AG04449 (cell line): ENCODE results near the gene DHRS3.

Source experiments
- CTCF ChIA-PET: fragments of 350-600 bp; formaldehyde crosslinking; extraction: SDS; loops from one replicate; lab custom pipeline; 2021; ENCODE audit warnings: antibody characterized with exemption; lab: Yijun Ruan, JAX
- POLR2A ChIA-PET: fragments of 400-600, 350-600 bp; formaldehyde crosslinking; extraction: SDS; loops from one replicate; lab custom pipeline; 2020; ENCODE audit warnings: antibody characterized with exemption, inconsistent platforms; lab: Yijun Ruan, JAX
- DNase-seq: peaks from one replicate; pipeline ENCODE4 v3.0.0-alpha.2; 2010; ENCODE audit warnings: low read depth, low spot score
- H3K4me3 ChIP-seq: 2 replicates; pipeline ENCODE4 v1.5.1; 2011; ENCODE audit warnings: low read depth, mild to moderate bottlenecking, control low read depth, low read length
- TF ChIP-seq, protein P1 (sequence below): IDR thresholded peaks from one replicate; pipeline ENCODE4 v1.5.1; 2011; ENCODE audit warnings: mild to moderate bottlenecking, moderate library complexity, low read length, control low read depth, inconsistent platforms; ENCODE audit not compliant: insufficient read depth; ENCODE audit errors: missing control alignments

DHRS3 gene

DNA sequence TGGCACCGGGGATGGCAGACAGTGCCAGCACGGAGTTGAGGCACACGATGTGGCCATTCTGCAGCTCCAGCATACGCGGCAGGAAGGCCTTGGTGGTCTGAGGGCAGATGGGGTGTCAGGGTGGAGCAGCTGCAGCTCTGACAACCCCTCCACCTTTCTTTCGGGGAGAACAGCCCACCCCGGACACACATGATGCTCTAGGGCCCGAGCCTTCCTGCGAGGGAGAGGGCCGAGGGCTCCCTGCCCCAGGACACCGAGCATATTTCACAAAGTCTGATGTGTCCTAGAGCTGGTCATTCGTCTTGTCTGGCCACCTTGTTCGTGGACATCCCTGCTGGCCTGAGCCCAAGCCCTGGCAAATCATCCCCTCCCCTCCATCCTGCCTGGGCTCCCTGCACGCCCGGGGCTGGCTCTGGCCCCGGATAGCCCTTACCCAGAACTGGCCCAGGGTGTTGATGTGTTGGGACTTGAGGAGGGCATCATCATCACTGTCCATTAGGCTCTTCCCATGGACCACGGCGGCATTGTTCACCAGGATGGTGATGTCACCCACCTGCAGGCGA is 39.1 kb downstream of the DHRS3 start:
- ChIA-PET CTCF (no interaction called here), POLR2A (no interaction called here)
- H3K4me3 ChIP-seq, result no peak overlapping the region
- TF ChIP-seq, protein P1, sequence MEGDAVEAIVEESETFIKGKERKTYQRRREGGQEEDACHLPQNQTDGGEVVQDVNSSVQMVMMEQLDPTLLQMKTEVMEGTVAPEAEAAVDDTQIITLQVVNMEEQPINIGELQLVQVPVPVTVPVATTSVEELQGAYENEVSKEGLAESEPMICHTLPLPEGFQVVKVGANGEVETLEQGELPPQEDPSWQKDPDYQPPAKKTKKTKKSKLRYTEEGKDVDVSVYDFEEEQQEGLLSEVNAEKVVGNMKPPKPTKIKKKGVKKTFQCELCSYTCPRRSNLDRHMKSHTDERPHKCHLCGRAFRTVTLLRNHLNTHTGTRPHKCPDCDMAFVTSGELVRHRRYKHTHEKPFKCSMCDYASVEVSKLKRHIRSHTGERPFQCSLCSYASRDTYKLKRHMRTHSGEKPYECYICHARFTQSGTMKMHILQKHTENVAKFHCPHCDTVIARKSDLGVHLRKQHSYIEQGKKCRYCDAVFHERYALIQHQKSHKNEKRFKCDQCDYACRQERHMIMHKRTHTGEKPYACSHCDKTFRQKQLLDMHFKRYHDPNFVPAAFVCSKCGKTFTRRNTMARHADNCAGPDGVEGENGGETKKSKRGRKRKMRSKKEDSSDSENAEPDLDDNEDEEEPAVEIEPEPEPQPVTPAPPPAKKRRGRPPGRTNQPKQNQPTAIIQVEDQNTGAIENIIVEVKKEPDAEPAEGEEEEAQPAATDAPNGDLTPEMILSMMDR, result no peak
- DNase-seq, result no peak

- TF ChIP-seq, protein P1, result no peak
- POLR2A ChIA-PET, result no interaction called here
- no peak overlapping the region for H3K4me3 ChIP-seq
- CTCF ChIA-PET, result no interaction called here
- no peak for DNase-seq
These were observed 41.0 kb downstream of the DHRS3 start for GRCh38 chr1:12577020-12577419.

DNA sequence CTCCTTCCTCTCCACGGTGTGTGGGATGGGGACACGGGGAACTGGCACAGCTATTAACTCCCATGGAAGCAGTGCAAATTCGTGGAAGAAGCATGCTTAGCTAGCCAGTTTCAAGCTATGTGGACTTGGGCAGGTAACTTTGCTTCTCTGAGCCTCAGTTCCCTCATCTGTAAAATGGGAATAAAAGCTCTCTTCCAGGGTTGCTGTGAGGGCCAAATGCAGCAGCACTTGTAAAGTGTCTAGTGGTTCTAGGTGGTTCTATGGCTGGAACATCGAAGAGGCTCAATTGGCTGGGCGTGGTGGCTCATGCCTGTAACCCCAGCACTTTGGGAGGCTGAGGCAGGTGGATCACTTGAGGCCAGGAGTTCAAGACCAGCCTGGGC is 43.3 kb downstream of the DHRS3 start:
- POLR2A ChIA-PET, result interaction anchor here (0.6 to 1.5 kb wide), 2 partner anchors 8 to 22 kb away, joined by 3 to 4 read pairs; no protein-coding TSS in a partner anchor
- CTCF ChIA-PET, result no interaction called here
- DNase-seq, result no peak
- H3K4me3 ChIP-seq, result no peak overlapping the region
- TF ChIP-seq, protein P1, result no peak

- TF ChIP-seq, protein P1, result no peak
- CTCF ChIA-PET, result no interaction called here
- H3K4me3 ChIP-seq, result no peak overlapping the region
- POLR2A ChIA-PET, result interaction anchor here (1.5 kb wide), 1 partner anchor 23 kb away, joined by 3 read pairs; no protein-coding TSS in a partner anchor
- no peak for DNase-seq
These were observed 44.8 kb downstream of the DHRS3 start for GRCh38 chr1:12573015-12573825.

- POLR2A ChIA-PET, result no interaction called here
- DNase-seq, result no peak
- no peak overlapping the region for H3K4me3 ChIP-seq
- CTCF ChIA-PET, result interaction anchor here (1.0 kb wide), 2 partner anchors 20 to 48 kb away, joined by 3 read pairs; no protein-coding TSS in a partner anchor
- TF ChIP-seq, protein P1, result no peak
These were observed 45.5 kb downstream of the DHRS3 start for GRCh38 chr1:12572522-12572921.

DNA sequence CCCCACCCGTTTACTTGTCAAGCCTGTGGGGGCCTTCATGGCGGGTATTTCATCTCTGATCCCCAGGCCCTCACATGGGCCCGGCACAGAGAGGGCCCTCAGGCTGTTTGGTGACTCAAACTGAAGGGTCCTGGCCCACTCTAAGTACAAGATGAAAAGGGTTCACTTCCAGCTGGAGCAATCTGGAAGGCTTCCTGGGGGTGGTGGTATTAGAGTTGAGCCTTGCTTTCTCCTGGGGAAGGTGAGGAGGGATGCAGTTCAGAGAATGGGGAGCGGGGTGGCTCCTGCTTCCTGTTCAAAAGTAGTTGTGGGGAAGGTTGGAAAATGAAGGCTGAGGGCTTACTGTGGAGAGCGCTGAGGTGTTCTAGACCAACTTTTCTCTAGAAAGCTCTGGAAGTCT is 47.7 kb downstream of the DHRS3 start:
- no peak for DNase-seq
- H3K4me3 ChIP-seq, result no peak overlapping the region
- ChIA-PET POLR2A (interaction anchor here (0.6 kb wide), 1 partner anchor 148 kb away, joined by 3 read pairs; no protein-coding TSS in a partner anchor), CTCF (interaction anchor here (0.9 kb wide), 1 partner anchor 11 kb away, joined by 3 read pairs; no protein-coding TSS in a partner anchor)
- TF ChIP-seq, protein P1, result no peak
